ENCODE measurements around the gene FMO4. TPM values are rescaled to one million over a fixed set of nuclear protein-coding genes. Genes with fewer than 3 reads are reported as not detected.
"Not testable (repeated sequence)": the region's sequence is repeated elsewhere in the genome, so short reads cannot be mapped to it uniquely, and the experiment has no call there.

Gene FMO4
- total RNA-seq, 1 donor from 2014 or later = 2.6 TPM

DNA sequence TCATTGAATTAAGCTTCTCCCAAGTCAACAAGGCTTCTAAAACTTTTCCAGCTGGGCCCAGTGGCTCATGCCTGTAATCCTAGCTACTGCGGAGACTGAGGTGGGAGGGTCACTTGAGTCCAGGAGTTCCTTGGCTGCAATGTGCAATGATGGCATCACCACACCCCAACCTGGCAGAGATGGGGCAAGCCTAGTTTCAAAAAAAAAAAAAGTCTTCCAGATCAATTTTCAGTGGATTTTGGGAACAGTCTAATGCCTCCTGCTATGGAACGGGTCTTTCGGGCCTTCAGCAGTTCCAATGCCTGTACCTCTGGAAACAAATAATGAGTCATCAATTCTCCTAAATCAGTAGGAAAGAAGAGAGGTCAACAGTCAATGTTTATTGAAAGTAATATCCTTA, 38.0 kb downstream of the FMO4 start:
- H3K4me1 ChIP-seq (ENCODE audit: control insufficient read depth in 3 of 3, insufficient read depth in 3 of 3, low read length in 3 of 3) = no peaks in the 10 kb centered on the region
- no peak overlapping the region for H3K27ac ChIP-seq (ENCODE audit: low read depth, low read length)
- H3K27me3 ChIP-seq (ENCODE audit: control insufficient read depth in 3 of 3, insufficient read depth in 3 of 3, low read length in 3 of 3) = no peaks in the 10 kb centered on the region
- no peaks in the 10 kb centered on the region for H3K9me3 ChIP-seq (ENCODE audit: control insufficient read depth in 3 of 3, low read length in 3 of 3)
- H3K4me3 ChIP-seq (ENCODE audit: low read length in 3 of 3) = no peak overlapping the region
- H3K36me3 ChIP-seq (ENCODE audit: control insufficient read depth in 3 of 3, insufficient read depth in 3 of 3, low read length in 3 of 3) = no peaks in the 10 kb centered on the region
- H3K9ac ChIP-seq (ENCODE audit: low read depth in 1 of 3, low read length in 3 of 3) = no peak overlapping the region

DNA sequence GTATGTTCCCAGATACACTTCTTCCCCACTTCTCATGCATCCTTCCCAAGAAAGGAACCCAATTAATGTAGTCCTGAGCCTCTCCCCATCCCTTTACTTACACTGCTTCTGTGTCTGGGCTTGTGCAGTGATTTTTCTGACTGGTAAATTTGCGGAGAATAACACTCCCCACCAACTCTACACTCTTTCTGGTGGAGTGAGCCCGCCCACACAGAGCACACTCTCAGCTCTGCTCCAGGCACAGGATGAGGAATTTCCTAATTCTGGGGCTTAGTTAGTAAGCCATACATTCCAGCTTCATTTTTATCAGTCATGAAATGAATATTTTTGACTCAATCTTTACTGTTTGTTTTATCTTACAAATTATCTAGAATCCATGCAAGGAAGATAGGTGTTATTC, 38.6 kb downstream of the FMO4 start:
- H3K9ac ChIP-seq (ENCODE audit: low read depth in 1 of 3, low read length in 3 of 3) = no peak overlapping the region
- H3K4me3 ChIP-seq (ENCODE audit: low read length in 3 of 3) = no peak overlapping the region
- H3K27ac ChIP-seq (ENCODE audit: low read depth, low read length) = no peak overlapping the region
- no peaks in the 10 kb centered on the region for H3K27me3 ChIP-seq (ENCODE audit: control insufficient read depth in 3 of 3, insufficient read depth in 3 of 3, low read length in 3 of 3)
- no peaks in the 10 kb centered on the region for H3K4me1 ChIP-seq (ENCODE audit: control insufficient read depth in 3 of 3, insufficient read depth in 3 of 3, low read length in 3 of 3)
- H3K36me3 ChIP-seq (ENCODE audit: control insufficient read depth in 3 of 3, insufficient read depth in 3 of 3, low read length in 3 of 3) = no peaks in the 10 kb centered on the region
- no peaks in the 10 kb centered on the region for H3K9me3 ChIP-seq (ENCODE audit: control insufficient read depth in 3 of 3, low read length in 3 of 3)

DNA sequence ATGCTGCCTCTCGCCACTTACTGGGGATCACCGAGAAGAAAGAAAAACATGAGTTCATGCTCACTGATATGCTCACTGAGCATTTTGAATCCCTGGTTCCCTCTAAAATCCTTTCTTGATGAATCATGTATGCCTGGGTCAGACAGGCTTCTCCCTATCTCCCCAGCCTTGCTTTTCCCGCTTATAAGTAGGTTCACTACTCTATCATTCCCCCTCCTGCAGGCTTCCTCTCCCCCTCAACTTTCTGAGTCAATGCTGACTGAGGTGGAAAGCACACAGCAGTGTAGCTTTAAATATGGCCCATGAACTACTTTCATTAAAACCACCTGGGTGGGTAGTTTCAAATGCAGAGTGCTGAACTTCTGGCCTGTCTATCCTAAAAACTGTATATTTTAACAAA, 41.7 kb downstream of the FMO4 start:
- Histone ChIP-seq H3K36me3 (ENCODE audit: control insufficient read depth in 3 of 3, insufficient read depth in 3 of 3, low read length in 3 of 3) (no peaks in the 10 kb centered on the region), H3K4me1 (ENCODE audit: control insufficient read depth in 3 of 3, insufficient read depth in 3 of 3, low read length in 3 of 3) (no peaks in the 10 kb centered on the region), H3K27ac (ENCODE audit: low read depth, low read length) (no peak overlapping the region), H3K4me3 (ENCODE audit: low read length in 3 of 3) (no peak overlapping the region), H3K9ac (ENCODE audit: low read depth in 1 of 3, low read length in 3 of 3) (no peak overlapping the region), H3K27me3 (ENCODE audit: control insufficient read depth in 3 of 3, insufficient read depth in 3 of 3, low read length in 3 of 3) (no peaks in the 10 kb centered on the region), H3K9me3 (ENCODE audit: control insufficient read depth in 3 of 3, low read length in 3 of 3) (no peaks in the 10 kb centered on the region)

DNA sequence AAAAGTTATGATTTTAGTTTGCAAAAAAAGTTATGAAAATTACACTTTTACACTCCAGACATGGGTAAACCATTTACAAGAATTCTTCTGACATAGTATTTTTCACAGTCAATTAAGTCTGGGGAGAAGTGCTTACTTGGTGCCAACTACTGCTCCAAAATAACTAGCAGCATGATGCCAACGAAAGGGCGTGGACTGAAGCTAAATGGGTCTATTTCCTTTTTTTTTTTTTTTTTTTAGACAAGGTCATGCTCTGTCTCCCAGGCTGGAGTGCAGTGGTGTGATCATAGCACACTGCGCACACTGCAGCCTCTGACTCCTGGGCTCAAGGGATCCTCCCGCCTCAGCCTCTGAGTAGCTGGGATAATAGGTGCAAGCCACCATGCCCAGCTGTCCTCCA, 43.2 kb downstream of the FMO4 start:
- no peaks in the 10 kb centered on the region for H3K27me3 ChIP-seq (ENCODE audit: control insufficient read depth in 3 of 3, insufficient read depth in 3 of 3, low read length in 3 of 3)

DNA sequence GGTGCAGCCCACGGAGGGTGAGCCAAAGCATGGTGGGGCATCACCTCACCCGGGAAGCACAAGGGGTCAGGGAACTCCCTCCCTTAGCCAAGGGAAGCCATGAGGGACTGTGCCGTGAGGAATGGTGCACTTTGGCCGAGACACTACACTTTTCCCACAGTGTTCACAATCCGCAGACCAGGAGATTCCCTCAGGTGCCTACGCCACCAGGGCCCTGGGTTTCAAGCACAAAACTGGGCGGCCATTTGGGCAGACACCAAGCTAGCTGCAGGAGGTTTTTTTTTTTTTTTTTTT, 45.3 kb downstream of the FMO4 start:
- not testable (repeated sequence) for H3K4me3 ChIP-seq (ENCODE audit: low read length in 3 of 3); H3K27me3 ChIP-seq (ENCODE audit: control insufficient read depth in 3 of 3, insufficient read depth in 3 of 3, low read length in 3 of 3); H3K36me3 ChIP-seq (ENCODE audit: control insufficient read depth in 3 of 3, insufficient read depth in 3 of 3, low read length in 3 of 3); H3K27ac ChIP-seq (ENCODE audit: low read depth, low read length); H3K4me1 ChIP-seq (ENCODE audit: control insufficient read depth in 3 of 3, insufficient read depth in 3 of 3, low read length in 3 of 3); H3K9me3 ChIP-seq (ENCODE audit: control insufficient read depth in 3 of 3, low read length in 3 of 3); H3K9ac ChIP-seq (ENCODE audit: low read depth in 1 of 3, low read length in 3 of 3)

More for the DNA sequence above, 43.2 kb downstream of the FMO4 start:
- Histone ChIP-seq H3K36me3 (ENCODE audit: control insufficient read depth in 3 of 3, insufficient read depth in 3 of 3, low read length in 3 of 3) (no peaks in the 10 kb centered on the region), H3K4me3 (ENCODE audit: low read length in 3 of 3) (no peak overlapping the region), H3K4me1 (ENCODE audit: control insufficient read depth in 3 of 3, insufficient read depth in 3 of 3, low read length in 3 of 3) (no peaks in the 10 kb centered on the region), H3K27ac (ENCODE audit: low read depth, low read length) (no peak overlapping the region), H3K9ac (ENCODE audit: low read depth in 1 of 3, low read length in 3 of 3) (no peak overlapping the region), H3K9me3 (ENCODE audit: control insufficient read depth in 3 of 3, low read length in 3 of 3) (no peaks in the 10 kb centered on the region)

DNA sequence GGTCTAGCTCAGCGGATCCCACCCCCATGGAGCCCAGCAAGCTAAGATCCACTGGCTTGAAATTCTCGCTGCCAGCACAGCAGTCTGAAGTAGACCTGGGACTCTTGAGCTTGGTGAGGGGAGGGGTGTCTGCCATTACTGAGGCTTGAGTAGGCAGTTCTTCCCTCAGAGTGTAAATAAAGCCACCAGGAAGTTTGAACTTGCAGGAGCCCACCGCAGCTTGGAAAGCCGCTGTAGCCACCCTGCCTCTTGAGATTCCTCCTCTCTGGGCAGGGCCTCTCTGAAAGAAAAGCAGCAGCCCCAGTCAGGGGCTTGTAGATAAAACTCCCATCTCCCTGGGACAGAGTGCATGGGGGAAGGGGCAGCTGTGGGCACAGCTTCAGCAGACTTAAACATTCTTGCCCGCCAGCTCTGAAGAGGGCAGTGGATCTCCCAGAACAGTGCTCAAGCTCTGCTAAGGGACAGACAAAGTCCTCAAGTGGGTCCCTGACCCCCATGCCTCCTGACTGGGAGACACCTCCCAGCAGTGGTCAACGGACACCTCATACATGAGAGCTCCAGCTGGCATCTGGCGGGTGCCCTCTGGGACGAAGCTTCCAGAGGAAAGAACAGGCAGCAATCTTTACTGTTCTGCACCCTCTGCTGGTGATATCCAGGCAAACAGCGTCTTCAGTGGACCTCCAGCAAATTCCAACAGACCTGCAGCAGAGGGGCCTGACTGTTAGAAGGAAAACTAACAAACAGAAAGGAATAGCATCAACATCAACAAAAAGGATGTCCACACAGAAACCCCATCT, 45.9 kb downstream of the FMO4 start:
- not testable (repeated sequence) for H3K4me1 ChIP-seq (ENCODE audit: control insufficient read depth in 3 of 3, insufficient read depth in 3 of 3, low read length in 3 of 3); H3K27ac ChIP-seq (ENCODE audit: low read depth, low read length); H3K36me3 ChIP-seq (ENCODE audit: control insufficient read depth in 3 of 3, insufficient read depth in 3 of 3, low read length in 3 of 3); H3K9me3 ChIP-seq (ENCODE audit: control insufficient read depth in 3 of 3, low read length in 3 of 3); H3K4me3 ChIP-seq (ENCODE audit: low read length in 3 of 3); H3K9ac ChIP-seq (ENCODE audit: low read depth in 1 of 3, low read length in 3 of 3); H3K27me3 ChIP-seq (ENCODE audit: control insufficient read depth in 3 of 3, insufficient read depth in 3 of 3, low read length in 3 of 3)

DNA sequence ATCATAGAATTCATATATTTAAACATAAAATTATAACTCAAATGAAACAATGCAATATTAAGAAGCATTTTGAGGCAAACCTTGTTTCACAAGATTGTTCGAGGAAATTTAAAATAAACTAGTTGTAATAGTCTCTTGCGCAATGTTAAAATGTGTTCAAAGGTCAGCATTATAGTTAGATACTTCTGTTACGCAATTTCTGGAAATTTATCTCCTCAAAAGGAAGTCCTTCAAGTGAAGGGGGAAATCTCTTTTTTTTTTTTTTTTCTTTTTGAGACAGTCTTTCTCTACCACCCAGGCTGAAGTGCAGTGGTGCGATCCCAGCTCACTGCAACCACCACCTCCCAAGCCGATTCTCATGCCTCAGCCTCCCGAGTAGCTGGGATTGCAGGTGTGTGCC, 52.1 kb downstream of the FMO4 start:
- no peaks in the 10 kb centered on the region for H3K27me3 ChIP-seq (ENCODE audit: control insufficient read depth in 3 of 3, insufficient read depth in 3 of 3, low read length in 3 of 3)
- no peaks in the 10 kb centered on the region for H3K9me3 ChIP-seq (ENCODE audit: control insufficient read depth in 3 of 3, low read length in 3 of 3)
- H3K4me1 ChIP-seq (ENCODE audit: control insufficient read depth in 3 of 3, insufficient read depth in 3 of 3, low read length in 3 of 3) = no peaks in the 10 kb centered on the region
- no peak overlapping the region for H3K9ac ChIP-seq (ENCODE audit: low read depth in 1 of 3, low read length in 3 of 3)
- H3K27ac ChIP-seq (ENCODE audit: low read depth, low read length) = no peak overlapping the region
- no peaks in the 10 kb centered on the region for H3K36me3 ChIP-seq (ENCODE audit: control insufficient read depth in 3 of 3, insufficient read depth in 3 of 3, low read length in 3 of 3)
- no peak overlapping the region for H3K4me3 ChIP-seq (ENCODE audit: low read length in 3 of 3)

DNA sequence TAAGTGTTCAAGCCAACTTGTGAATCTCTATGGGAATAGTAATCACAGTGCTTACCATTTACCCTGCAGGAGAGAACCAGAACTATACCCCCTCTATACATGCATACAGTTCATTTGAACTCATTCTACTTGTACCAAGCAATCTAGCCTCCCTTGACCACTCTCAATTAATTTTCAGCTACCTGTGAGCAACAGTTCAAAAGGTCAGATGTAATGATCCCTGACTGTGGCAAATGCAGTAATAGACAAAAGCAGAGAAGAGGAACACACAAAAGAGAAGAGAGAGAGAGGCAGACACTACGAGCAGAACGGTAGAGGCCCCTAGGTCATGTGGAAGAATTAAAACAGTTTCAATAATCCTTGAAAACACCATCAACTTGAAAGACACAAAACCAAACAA, 52.8 kb downstream of the FMO4 start:
- no peak overlapping the region for H3K27ac ChIP-seq (ENCODE audit: low read depth, low read length)
- H3K4me1 ChIP-seq (ENCODE audit: control insufficient read depth in 3 of 3, insufficient read depth in 3 of 3, low read length in 3 of 3) = no peaks in the 10 kb centered on the region
- no peaks in the 10 kb centered on the region for H3K27me3 ChIP-seq (ENCODE audit: control insufficient read depth in 3 of 3, insufficient read depth in 3 of 3, low read length in 3 of 3)
- H3K4me3 ChIP-seq (ENCODE audit: low read length in 3 of 3) = no peak overlapping the region
- H3K9ac ChIP-seq (ENCODE audit: low read depth in 1 of 3, low read length in 3 of 3) = no peak overlapping the region
- no peaks in the 10 kb centered on the region for H3K36me3 ChIP-seq (ENCODE audit: control insufficient read depth in 3 of 3, insufficient read depth in 3 of 3, low read length in 3 of 3)
- H3K9me3 ChIP-seq (ENCODE audit: control insufficient read depth in 3 of 3, low read length in 3 of 3) = no peaks in the 10 kb centered on the region

DNA sequence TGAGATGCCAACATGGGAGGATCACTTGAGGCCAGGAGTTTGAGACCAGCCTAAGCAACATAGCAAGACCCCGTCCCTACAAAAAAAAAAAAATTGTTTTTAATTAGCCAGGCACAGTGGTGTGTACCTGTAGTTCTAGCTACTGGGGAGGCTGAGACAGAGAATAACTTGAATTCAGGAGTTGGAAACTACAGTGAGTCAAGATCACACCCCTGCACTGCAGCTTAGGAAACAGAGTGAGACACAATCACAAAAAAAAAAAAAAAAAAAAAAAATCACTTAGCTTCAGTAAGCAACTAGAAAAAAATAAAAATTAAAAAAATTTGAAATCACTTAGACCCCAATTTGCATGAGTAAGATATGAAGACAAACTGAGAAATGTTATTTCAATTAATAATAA, 53.5 kb downstream of the FMO4 start:
- Histone ChIP-seq H3K27me3 (ENCODE audit: control insufficient read depth in 3 of 3, insufficient read depth in 3 of 3, low read length in 3 of 3) (no peaks in the 10 kb centered on the region), H3K9me3 (ENCODE audit: control insufficient read depth in 3 of 3, low read length in 3 of 3) (no peaks in the 10 kb centered on the region), H3K27ac (ENCODE audit: low read depth, low read length) (no peak overlapping the region)

DNA sequence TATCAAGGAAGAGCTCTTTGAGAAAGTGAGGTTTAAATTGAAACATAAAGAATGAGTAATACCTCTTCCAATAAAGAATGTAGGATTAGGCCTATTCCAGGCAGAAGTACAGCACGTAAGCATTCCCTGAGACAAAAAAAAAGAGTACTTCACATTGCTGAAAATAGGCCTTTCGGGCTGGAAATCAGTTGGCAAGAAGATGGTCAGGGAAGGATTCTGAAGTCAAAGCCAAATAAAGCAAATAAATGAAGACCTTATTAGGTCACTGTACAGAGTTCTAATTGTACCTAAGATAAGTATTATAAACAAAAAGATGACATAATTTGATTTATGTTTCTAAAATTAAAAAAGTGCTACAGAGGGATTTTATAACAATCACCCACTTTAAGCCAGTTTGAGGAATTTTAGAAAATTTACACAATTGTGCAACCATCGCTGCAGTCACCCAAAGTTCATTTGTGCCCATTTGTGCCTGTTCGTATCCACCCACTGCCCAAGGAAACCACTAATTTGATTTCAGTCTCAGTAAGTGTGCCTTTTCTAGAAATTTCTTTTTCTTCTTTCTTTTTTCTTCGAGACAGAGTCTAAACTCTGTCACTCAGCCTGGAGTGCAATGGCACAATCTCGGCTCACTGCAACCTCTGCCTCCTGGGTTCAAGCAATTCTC, 58.6 kb downstream of the FMO4 start:
- Histone ChIP-seq H3K9ac (ENCODE audit: low read depth in 1 of 3, low read length in 3 of 3) (no peak overlapping the region), H3K27ac (ENCODE audit: low read depth, low read length) (no peak overlapping the region), H3K4me1 (ENCODE audit: control insufficient read depth in 3 of 3, insufficient read depth in 3 of 3, low read length in 3 of 3) (no peaks in the 10 kb centered on the region), H3K27me3 (ENCODE audit: control insufficient read depth in 3 of 3, insufficient read depth in 3 of 3, low read length in 3 of 3) (no peaks in the 10 kb centered on the region), H3K9me3 (ENCODE audit: control insufficient read depth in 3 of 3, low read length in 3 of 3) (no peaks in the 10 kb centered on the region), H3K36me3 (ENCODE audit: control insufficient read depth in 3 of 3, insufficient read depth in 3 of 3, low read length in 3 of 3) (no peaks in the 10 kb centered on the region), H3K4me3 (ENCODE audit: low read length in 3 of 3) (no peak overlapping the region)

More for the DNA sequence above, 53.5 kb downstream of the FMO4 start:
- Histone ChIP-seq H3K4me1 (ENCODE audit: control insufficient read depth in 3 of 3, insufficient read depth in 3 of 3, low read length in 3 of 3) (no peaks in the 10 kb centered on the region), H3K36me3 (ENCODE audit: control insufficient read depth in 3 of 3, insufficient read depth in 3 of 3, low read length in 3 of 3) (no peaks in the 10 kb centered on the region), H3K4me3 (ENCODE audit: low read length in 3 of 3) (no peak overlapping the region), H3K9ac (ENCODE audit: low read depth in 1 of 3, low read length in 3 of 3) (no peak overlapping the region)
